Measurements from ENCODE around the gene LIMK2.

The LIMK2 gene

GRCh38 chr22:31284281-31285155 is 72.4 kb downstream of the LIMK2 start:
- TF ChIP-seq CTCF (conservative IDR thresholded peaks at IDR 0.05; ENCODE audit: low read length) = no peak
- no peak overlapping the region for H3K4me3 ChIP-seq (ENCODE audit: low read length)
- DNase-seq (ENCODE audit: low read depth) = no peak

- DNase-seq (ENCODE audit: low read depth) = no peak
Observed at GRCh38 chr22:31286360-31287255, 74.5 kb downstream of the LIMK2 start.

GRCh38 chr22:31287818-31288495 is 75.9 kb downstream of the LIMK2 start:
- no peak for TF ChIP-seq CTCF (conservative IDR thresholded peaks at IDR 0.05; ENCODE audit: low read length)
- DNase-seq (ENCODE audit: low read depth) = no peak
- no peak overlapping the region for H3K4me3 ChIP-seq (ENCODE audit: low read length)

More at GRCh38 chr22:31286360-31287255, 74.5 kb downstream of the LIMK2 start:
- TF ChIP-seq CTCF (conservative IDR thresholded peaks at IDR 0.05; ENCODE audit: low read length) = no peak
- H3K4me3 ChIP-seq (ENCODE audit: low read length) = no peak overlapping the region

GRCh38 chr22:31288496-31289240 is 76.6 kb downstream of the LIMK2 start:
- DNase-seq (ENCODE audit: low read depth) = no peak
- H3K4me3 ChIP-seq (ENCODE audit: low read length) = no peak overlapping the region
- no peak for TF ChIP-seq CTCF (conservative IDR thresholded peaks at IDR 0.05; ENCODE audit: low read length)

- DNase-seq (ENCODE audit: low read depth) = no peak
- TF ChIP-seq CTCF (conservative IDR thresholded peaks at IDR 0.05; ENCODE audit: low read length) = no peak
- H3K4me3 ChIP-seq (ENCODE audit: low read length) = no peak overlapping the region
Observed at GRCh38 chr22:31289344-31289743, 77.2 kb downstream of the LIMK2 start.
